ENCODE results near the gene REEP2.

The REEP2 gene

DNA sequence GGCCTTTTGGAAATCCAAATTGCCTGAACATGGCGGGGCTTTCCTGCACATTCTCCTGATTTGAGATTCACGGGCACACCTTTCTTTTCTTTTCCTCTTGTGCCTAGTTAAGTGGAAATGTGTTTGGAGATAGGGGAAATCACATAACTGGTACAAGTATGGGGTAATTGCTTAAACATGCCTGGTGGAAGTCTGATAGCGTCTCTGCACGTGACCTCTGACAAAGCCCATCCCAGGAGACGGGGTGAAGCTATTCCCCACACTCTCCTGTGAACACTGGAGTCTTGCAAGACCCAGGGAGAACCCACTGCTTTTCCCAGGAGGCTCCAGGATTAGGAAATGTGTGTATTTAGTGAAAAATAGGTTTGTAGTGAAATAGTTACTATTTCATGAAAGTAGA lies 2.9 kb upstream of the REEP2 start:
- H4K20me1 ChIP-seq (ENCODE audit: insufficient read depth, low read length, poor library complexity, severe bottlenecking) = no peaks in the 10 kb centered on the region
- no peaks in the 10 kb centered on the region for H3K9me2 ChIP-seq (replicated peaks; ENCODE audit: low read depth, low read length)
- TF ChIP-seq EZH2phosphoT487 (IDR thresholded peaks at IDR 0.05; ENCODE audit: borderline replicate concordance) (no peak), CTCF (conservative IDR thresholded peaks at IDR 0.05; ENCODE audit: low read length) (no peak)
- no peaks in the 10 kb centered on the region for H3K27me3 ChIP-seq (ENCODE audit: insufficient read depth, low read length, poor library complexity, severe bottlenecking)
- no peaks in the 10 kb centered on the region for H3K79me2 ChIP-seq (ENCODE audit: insufficient read depth, low read length)
- peaks cover 15% of the 10 kb centered on the region for H3K4me1 ChIP-seq (ENCODE audit: insufficient read depth, low read length, poor library complexity, severe bottlenecking)
- H3K36me3 ChIP-seq (ENCODE audit: insufficient read depth, low read length) = peaks cover 51% of the 10 kb centered on the region
- H2AFZ ChIP-seq (ENCODE audit: low read length) = no peak overlapping the region
- no peaks in the 10 kb centered on the region for H3K9me3 ChIP-seq (ENCODE audit: insufficient read depth, low read depth, low read length)
- H3F3A ChIP-seq (ENCODE audit: low read depth) = peaks cover 8% of the 10 kb centered on the region; the same call in 1 of the 2 replicates
- no peak overlapping the region for H3K9ac ChIP-seq (ENCODE audit: low read depth, low read length, poor library complexity, severe bottlenecking)
- H3K4me2 ChIP-seq (ENCODE audit: low read depth, low read length, poor library complexity, severe bottlenecking) = no peak overlapping the region
- H3K4me3 ChIP-seq (ENCODE audit: low read length, poor library complexity, severe bottlenecking) = no peak overlapping the region

GRCh38 chr5:138438003-138438723 lies 694 bp upstream of the REEP2 start:
- H3K9ac ChIP-seq (ENCODE audit: low read depth, low read length, poor library complexity, severe bottlenecking) = peak overlapping the region; percentile 49
- H3K4me2 ChIP-seq (ENCODE audit: low read depth, low read length, poor library complexity, severe bottlenecking) = peak overlapping the region; percentile 80
- no peaks in the 10 kb centered on the region for H4K20me1 ChIP-seq (ENCODE audit: insufficient read depth, low read length, poor library complexity, severe bottlenecking)
- H3K79me2 ChIP-seq (ENCODE audit: insufficient read depth, low read length) = no peaks in the 10 kb centered on the region
- H3F3A ChIP-seq (ENCODE audit: low read depth) = peaks cover 8% of the 10 kb centered on the region; the same call in 1 of the 2 replicates
- peak overlapping the region; percentile 78 for H3K4me3 ChIP-seq (ENCODE audit: low read length, poor library complexity, severe bottlenecking)
- no peaks in the 10 kb centered on the region for H3K27me3 ChIP-seq (ENCODE audit: insufficient read depth, low read length, poor library complexity, severe bottlenecking)
- H3K9me3 ChIP-seq (ENCODE audit: insufficient read depth, low read depth, low read length) = no peaks in the 10 kb centered on the region
- H3K9me2 ChIP-seq (replicated peaks; ENCODE audit: low read depth, low read length) = no peaks in the 10 kb centered on the region
- TF ChIP-seq EZH2phosphoT487 (IDR thresholded peaks at IDR 0.05; ENCODE audit: borderline replicate concordance) (no peak), CTCF (conservative IDR thresholded peaks at IDR 0.05; ENCODE audit: low read length) (no peak)
- peaks cover 15% of the 10 kb centered on the region for H3K4me1 ChIP-seq (ENCODE audit: insufficient read depth, low read length, poor library complexity, severe bottlenecking)
- H2AFZ ChIP-seq (ENCODE audit: low read length) = peak overlapping the region; percentile 24; the same call in 1 of the 2 replicates
- H3K36me3 ChIP-seq (ENCODE audit: insufficient read depth, low read length) = peaks cover 32% of the 10 kb centered on the region

- Histone ChIP-seq H4K20me1 (ENCODE audit: insufficient read depth, low read length, poor library complexity, severe bottlenecking) (no peaks in the 10 kb centered on the region), H3K9me2 (replicated peaks; ENCODE audit: low read depth, low read length) (no peaks in the 10 kb centered on the region), H3K9me3 (ENCODE audit: insufficient read depth, low read depth, low read length) (no peaks in the 10 kb centered on the region), H3K4me1 (ENCODE audit: insufficient read depth, low read length, poor library complexity, severe bottlenecking) (peaks cover 15% of the 10 kb centered on the region), H3K79me2 (ENCODE audit: insufficient read depth, low read length) (no peaks in the 10 kb centered on the region), H3K4me2 (ENCODE audit: low read depth, low read length, poor library complexity, severe bottlenecking) (peak overlapping the region; percentile 80), H3K27me3 (ENCODE audit: insufficient read depth, low read length, poor library complexity, severe bottlenecking) (no peaks in the 10 kb centered on the region), H3F3A (ENCODE audit: low read depth) (peaks cover 8% of the 10 kb centered on the region; the same call in 1 of the 2 replicates), H3K36me3 (ENCODE audit: insufficient read depth, low read length) (peaks cover 20% of the 10 kb centered on the region), H3K4me3 (ENCODE audit: low read length, poor library complexity, severe bottlenecking) (peak overlapping the region; percentile 78), H2AFZ (ENCODE audit: low read length) (peak overlapping the region; percentile 91), H3K9ac (ENCODE audit: low read depth, low read length, poor library complexity, severe bottlenecking) (peak overlapping the region; percentile 56)
- TF ChIP-seq EZH2phosphoT487 (IDR thresholded peaks at IDR 0.05; ENCODE audit: borderline replicate concordance) (no peak), CTCF (conservative IDR thresholded peaks at IDR 0.05; ENCODE audit: low read length) (no peak)
These were observed 761 bp downstream of the REEP2 start for GRCh38 chr5:138439477-138440158.
